Tongue (tissue), 2 donors: Measurements from ENCODE around the gene KRTAP10-8. TPM values are rescaled to one million over a fixed set of nuclear protein-coding genes. Genes with fewer than 3 reads are reported as not detected.
A peak's percentile ranks its signal among the peaks of the same experiment; 100 is the strongest.
"Not testable (repeated sequence)": the region's sequence is repeated elsewhere in the genome, so short reads cannot be mapped to it uniquely, and the experiment has no call there.

Source experiments
- DNase-seq: peaks from one replicate; pipeline ENCODE4 v3.0.0-alpha.2; 2015
- total RNA-seq: library from RNA; depleted of rRNA; stranded (reverse); fragments of >200 nt; gene quantifications from one replicate; pipeline ENCODE4 v1.2.3, GENCODE V29; 2014

KRTAP10-8 gene
- total RNA-seq, 1 donor from 2014 or later: not detected

- DNase-seq: no peak
These were observed 6.6 kb downstream of the KRTAP10-8 start for GRCh38 chr21:44618504-44618903.

DNA sequence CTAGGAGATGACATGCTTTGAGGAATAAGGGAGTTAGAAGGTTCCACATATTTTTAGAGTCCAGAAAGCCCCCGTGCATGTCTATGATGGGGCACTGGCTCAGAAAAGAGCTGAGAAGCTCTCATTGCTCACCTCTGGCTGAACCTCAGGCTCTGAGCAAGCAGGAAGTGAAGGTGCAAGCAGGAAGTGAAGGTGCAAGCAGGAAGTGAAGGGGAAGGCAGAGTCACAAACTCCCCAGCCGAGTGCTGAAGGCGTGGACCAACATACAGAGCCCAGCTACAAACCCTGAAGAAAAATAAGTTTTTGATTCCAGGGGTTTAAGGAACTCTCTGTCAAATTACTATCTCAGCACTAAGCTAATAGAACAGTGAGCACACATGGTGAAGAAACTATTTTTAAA, 7.0 kb downstream of the KRTAP10-8 start:
- no peak for DNase-seq

- DNase-seq: no peak
These were observed 8.0 kb downstream of the KRTAP10-8 start for GRCh38 chr21:44619886-44620285.

DNA sequence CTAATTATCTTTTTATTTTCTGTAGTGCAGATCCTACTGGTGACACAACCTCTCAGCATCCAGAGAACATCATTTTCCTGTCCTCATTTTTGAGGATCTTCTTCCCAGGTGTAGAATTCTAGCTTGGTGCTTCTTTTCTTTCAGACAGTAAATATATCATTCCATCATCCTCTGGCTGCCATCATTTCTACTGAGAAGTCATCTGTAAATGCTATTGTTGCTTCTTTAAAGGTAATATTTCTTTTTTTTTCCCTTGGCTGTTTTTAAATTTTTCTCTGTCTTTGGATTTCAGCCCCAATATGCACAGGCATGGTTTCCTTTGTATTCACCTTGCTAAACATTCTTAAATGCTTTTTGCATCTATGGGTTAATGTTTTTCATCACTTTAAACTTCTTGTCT, 11.7 kb downstream of the KRTAP10-8 start:
- DNase-seq: no peak

DNA sequence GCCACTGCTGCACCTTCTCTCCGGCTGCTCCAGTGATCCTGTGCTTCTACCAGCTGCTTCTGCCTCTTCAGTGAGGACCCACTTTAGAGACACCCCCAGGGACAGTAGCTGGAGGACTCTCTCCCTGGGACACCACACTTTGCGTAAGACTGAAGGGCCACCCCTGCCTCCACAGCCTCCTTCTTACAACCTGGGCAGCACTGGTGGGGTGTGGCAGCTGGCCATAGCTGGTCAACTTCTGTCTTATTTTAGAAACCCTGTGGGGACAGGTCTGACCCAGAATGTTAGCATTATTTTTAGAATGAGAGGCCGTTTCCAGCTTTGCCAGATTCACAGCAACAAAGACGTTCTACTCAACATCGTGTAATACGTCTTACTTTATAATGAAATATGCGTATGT, 13.9 kb downstream of the KRTAP10-8 start:
- no peak for DNase-seq

DNA sequence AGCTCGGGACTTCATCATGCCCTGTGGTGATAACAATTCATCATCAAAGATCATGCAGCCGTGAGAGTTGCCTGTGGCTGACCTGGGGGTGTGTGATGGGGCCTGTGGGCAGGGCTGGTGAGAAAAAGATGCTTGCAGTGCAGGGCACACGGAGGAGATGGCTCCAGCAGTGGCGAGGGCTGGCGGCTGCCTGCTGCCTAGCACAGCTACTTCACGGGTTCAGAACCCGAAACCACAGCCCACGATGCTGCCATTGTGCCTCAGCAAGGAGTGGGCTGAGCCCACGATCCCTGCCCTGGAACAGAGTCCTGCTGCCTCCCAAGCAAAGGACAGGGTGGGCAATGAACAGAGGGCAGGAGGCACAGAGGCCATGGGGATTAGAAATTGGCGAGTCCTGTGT, 14.4 kb downstream of the KRTAP10-8 start:
- no peak for DNase-seq

GRCh38 chr21:44626673-44627143, 14.8 kb downstream of the KRTAP10-8 start, which contains the start of gene KRTAP10-9:
TSS of gene KRTAP10-9 (plus strand) at chr21:44627093. CDS start at chr21:44627172, 79 bp downstream.
- DNase-seq: no peak

DNA sequence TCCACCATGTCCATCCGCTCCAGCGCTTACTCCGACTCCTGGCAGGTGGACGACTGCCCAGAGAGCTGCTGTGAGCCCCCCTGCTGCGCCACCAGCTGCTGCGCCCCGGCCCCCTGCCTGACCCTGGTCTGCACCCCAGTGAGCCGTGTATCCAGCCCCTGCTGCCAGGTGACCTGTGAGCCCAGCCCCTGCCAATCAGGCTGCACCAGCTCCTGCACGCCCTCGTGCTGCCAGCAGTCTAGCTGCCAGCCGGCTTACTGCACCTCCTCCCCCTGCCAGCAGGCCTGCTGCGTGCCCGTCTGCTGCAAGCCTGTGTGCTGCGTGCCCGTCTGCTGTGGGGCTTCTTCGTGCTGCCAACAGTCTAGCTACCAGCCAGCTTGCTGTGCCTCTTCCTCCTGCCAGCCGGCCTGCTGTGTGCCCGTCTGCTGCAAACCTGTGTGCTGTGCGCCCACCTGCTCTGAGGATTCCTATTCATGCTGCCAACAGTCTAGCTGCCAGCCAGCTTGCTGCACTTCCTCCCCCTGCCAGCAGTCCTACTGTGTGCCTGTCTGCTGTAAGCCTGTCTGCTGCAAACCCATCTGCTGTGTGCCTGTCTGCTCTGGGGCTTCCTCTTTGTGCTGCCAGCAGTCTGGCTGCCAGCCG, 15.4 kb downstream of the KRTAP10-8 start:
- DNase-seq: not testable (repeated sequence)

GRCh38 chr21:44627831-44628233, 16.0 kb downstream of the KRTAP10-8 start:
- DNase-seq: not testable (repeated sequence)

- DNase-seq: no peak
These were observed 17.0 kb downstream of the KRTAP10-8 start for GRCh38 chr21:44628707-44629391.

- no peak for DNase-seq
These were observed 18.6 kb downstream of the KRTAP10-8 start for GRCh38 chr21:44630440-44630839.

DNA sequence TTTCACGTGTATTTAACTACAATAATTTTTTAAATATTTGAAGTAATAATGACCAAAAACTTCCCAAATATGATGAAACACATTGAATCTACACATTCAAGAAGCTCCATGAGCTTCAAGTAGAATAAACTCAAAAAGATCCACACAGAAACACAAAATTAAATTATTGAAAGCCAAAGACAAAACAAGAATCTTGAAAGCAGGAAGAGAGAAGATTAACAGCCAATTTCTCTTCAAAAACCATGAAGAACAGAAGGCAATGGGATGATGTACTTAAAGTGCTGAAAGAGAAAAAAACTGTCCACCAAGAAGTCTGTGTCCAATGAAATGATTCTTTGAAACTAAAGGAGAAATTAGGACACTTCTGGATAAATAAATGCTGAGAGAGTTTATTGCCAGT, 20.2 kb downstream of the KRTAP10-8 start:
- DNase-seq: no peak

GRCh38 chr21:44636209-44637017, 24.5 kb downstream of the KRTAP10-8 start:
- no peak for DNase-seq

GRCh38 chr21:44637018-44637850, 25.4 kb downstream of the KRTAP10-8 start, which contains the start of gene KRTAP10-10:
TSS of gene KRTAP10-10 (plus strand) at chr21:44637356. CDS start at chr21:44637418, 62 bp downstream.
- DNase-seq: no peak

- not testable (repeated sequence) for DNase-seq
These were observed 26.0 kb downstream of the KRTAP10-8 start for GRCh38 chr21:44637851-44638348.

- not testable (repeated sequence) for DNase-seq
These were observed 26.8 kb downstream of the KRTAP10-8 start for GRCh38 chr21:44638506-44639330.

- no peak for DNase-seq
These were observed 27.4 kb downstream of the KRTAP10-8 start for GRCh38 chr21:44639331-44639655.

- no peak for DNase-seq
These were observed 28.9 kb downstream of the KRTAP10-8 start for GRCh38 chr21:44640761-44641160.

DNA sequence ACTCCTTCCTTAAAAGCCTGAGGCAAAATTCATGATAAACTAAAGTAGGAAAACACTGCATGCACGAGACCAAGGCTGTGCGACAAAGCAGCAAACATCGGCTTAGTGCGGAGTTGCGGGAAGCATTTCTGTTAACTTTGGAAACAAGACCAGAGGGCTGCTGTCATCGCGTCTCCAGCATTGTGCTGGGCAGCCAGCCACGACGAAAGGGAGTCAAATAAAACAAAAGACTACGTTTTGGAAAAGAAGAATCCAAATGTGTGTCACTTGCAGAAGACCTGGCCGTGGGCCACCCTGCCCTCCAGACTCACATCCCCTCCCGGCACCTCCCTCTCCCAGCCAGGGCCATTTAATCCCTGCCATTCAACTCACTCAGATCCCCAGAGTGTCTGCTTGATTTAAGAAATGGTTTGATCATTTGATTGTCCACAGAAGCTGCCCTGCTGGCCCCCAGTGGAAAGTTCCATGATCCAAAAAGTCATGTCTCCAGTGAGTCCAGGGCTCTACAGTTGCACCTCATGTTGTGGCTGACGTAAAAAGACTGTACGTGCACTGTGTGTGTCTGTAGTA, 31.9 kb downstream of the KRTAP10-8 start:
- peak; percentile 22 for DNase-seq

- DNase-seq: no peak
These were observed 33.0 kb downstream of the KRTAP10-8 start for GRCh38 chr21:44644878-44645277.
